K562 (cell line): ENCODE measurements around the gene BLCAP. TPM values are rescaled to one million over a fixed set of nuclear protein-coding genes. Genes with fewer than 3 reads are reported as not detected.

Source experiments
- CAMTA2 ChIP-seq: fragments of 250-450 bp; sonication (Bioruptor Pico); conservative IDR thresholded peaks from 2 replicates; pipeline ENCODE4 v1.5.1; 2022
- CBX1 ChIP-seq: sonication (generic); IDR thresholded peaks from 2 replicates; pipeline ENCODE4 v1.6.1; 2016; ENCODE audit warnings: antibody characterized with exemption, low read depth, mild to moderate bottlenecking
- CHD4 ChIP-seq: fragments of 200-600 bp; sonication (generic); IDR thresholded peaks from 3 replicates; pipeline ENCODE4 v1.6.1; 2012; ENCODE audit warnings: low read depth, mild to moderate bottlenecking, mixed read lengths, low read length, inconsistent platforms; ENCODE audit not compliant: insufficient read depth, insufficient replicate concordance, poor library complexity, severe bottlenecking
- E2F8 ChIP-seq: fragments of 450-650 bp; IDR thresholded peaks from 2 replicates; pipeline ENCODE4 v1.7.1; 2018; ENCODE audit warnings: mild to moderate bottlenecking, low read depth; ENCODE audit not compliant: partially characterized antibody
- EGR1 ChIP-seq: fragments of 450-650 bp; conservative IDR thresholded peaks from 2 replicates; pipeline ENCODE4 v1.6.1; 2017; ENCODE audit warnings: mild to moderate bottlenecking
- HBP1 ChIP-seq: fragments of 450-650 bp; formaldehyde crosslinking; IDR thresholded peaks from 2 replicates; pipeline ENCODE4 v1.4.0; 2022; ENCODE audit warnings: missing genetic modification characterization
- NUFIP1 ChIP-seq: fragments of 450-650 bp; IDR thresholded peaks from 2 replicates; pipeline ENCODE4 v1.6.1; 2018; ENCODE audit not compliant: partially characterized antibody
- PCBP1 ChIP-seq: fragments of 200-400 bp; formaldehyde crosslinking; IDR thresholded peaks from 2 replicates; pipeline ENCODE4 v1.6.1; 2018; ENCODE audit warnings: mild to moderate bottlenecking, low read depth, low read length; ENCODE audit not compliant: poor library complexity, severe bottlenecking
- PHF20 ChIP-seq: fragments of 450-650 bp; IDR thresholded peaks from 2 replicates; pipeline ENCODE4 v1.6.1; 2018; ENCODE audit not compliant: partially characterized antibody
- PPARD ChIP-seq: fragments of 250-450 bp; sonication (Bioruptor Pico); IDR thresholded peaks from 2 replicates; pipeline ENCODE4 v1.8.0; 2022; ENCODE audit warnings: inconsistent platforms, mild to moderate bottlenecking, moderate library complexity
- PTBP1 ChIP-seq: fragments of 200-400 bp; formaldehyde crosslinking; IDR thresholded peaks from 2 replicates; pipeline ENCODE4 v1.6.1; 2017; ENCODE audit warnings: low read depth, low read length
- SMARCC2 ChIP-seq: fragments of 450-650 bp; IDR thresholded peaks from 2 replicates; pipeline ENCODE4 v1.6.1; 2017; ENCODE audit warnings: antibody characterized with exemption, moderate library complexity, mild to moderate bottlenecking, low read depth
- TSHZ1 ChIP-seq: fragments of 250-450 bp; sonication (Bioruptor Pico); IDR thresholded peaks from 2 replicates; pipeline ENCODE4 v1.4.0; 2020; ENCODE audit warnings: mild to moderate bottlenecking, moderate library complexity
- ZNF23 ChIP-seq: fragments of 250-450 bp; sonication (Bioruptor Pico); IDR thresholded peaks from 2 replicates; pipeline ENCODE4 v1.4.0; 2020; ENCODE audit warnings: mild to moderate bottlenecking
- ZNF79 ChIP-seq: fragments of 250-450 bp; sonication (Bioruptor Pico); IDR thresholded peaks from 2 replicates; pipeline ENCODE4 v1.4.0; 2020; ENCODE audit warnings: low read depth, mild to moderate bottlenecking, moderate library complexity
- polyA plus RNA-seq, 8 experiments: library from polyadenylated mRNA; depleted of rRNA in 4 of 8; stranded (reverse) in 5 of 8; unstranded in 3 of 8; fragments of >200 nt; fragmentation: Nextera tagmentation in 2 of 8; fragmentation: Illumina TruSeq in 1 of 8; extraction: Ambion mirVana in 2 of 8; extraction: Trizol in 1 of 8; gene quantifications; 2 replicates each; pipeline versions ENCODE4 v1.2.1 to v1.2.3, GENCODE V29; 2011 to 2014; ENCODE audit warnings: inconsistent platforms in 1 of 8, missing spikeins in 1 of 8
- total RNA-seq, 7 experiments: library from RNA; depleted of rRNA in 6 of 7; stranded (reverse); fragments of >200 nt in 6 of 7; fragmentation: Illumina TruSeq in 2 of 7; extraction: Trizol in 2 of 7; gene quantifications; 2 replicates each; pipeline versions ENCODE4 v1.2.1 to v1.2.3, GENCODE V29; 2011 to 2021; ENCODE audit warnings: low replicate concordance in 1 of 7
- TF ChIP-seq, protein P1 (sequence below), 2 experiments: IDR thresholded peaks; 2 replicates each; pipeline ENCODE4 v1.6.1; 2011; ENCODE audit warnings: borderline replicate concordance in 1 of 2, control low read depth in 1 of 2, low read depth in 1 of 2, low read length in 1 of 2, mild to moderate bottlenecking in 1 of 2, mixed read lengths in 1 of 2, moderate library complexity in 1 of 2; ENCODE audit not compliant: insufficient read depth in 1 of 2, insufficient read length in 1 of 2, poor library complexity in 1 of 2, severe bottlenecking in 1 of 2; ENCODE audit errors: extremely low read depth in 1 of 2
- TF ChIP-seq, protein P2 (sequence below): fragments of 450-650 bp; formaldehyde crosslinking; conservative IDR thresholded peaks from 2 replicates; pipeline ENCODE4 v1.4.0; 2022; ENCODE audit warnings: mild to moderate bottlenecking, missing genetic modification characterization

The BLCAP gene
- total and polyA plus RNA-seq, 9 of the 15 experiments (the other 6 are each of a cell fraction or from before 2014, with no cell fraction given) = 16.9 to 41.5 (median 27.6) TPM

DNA sequence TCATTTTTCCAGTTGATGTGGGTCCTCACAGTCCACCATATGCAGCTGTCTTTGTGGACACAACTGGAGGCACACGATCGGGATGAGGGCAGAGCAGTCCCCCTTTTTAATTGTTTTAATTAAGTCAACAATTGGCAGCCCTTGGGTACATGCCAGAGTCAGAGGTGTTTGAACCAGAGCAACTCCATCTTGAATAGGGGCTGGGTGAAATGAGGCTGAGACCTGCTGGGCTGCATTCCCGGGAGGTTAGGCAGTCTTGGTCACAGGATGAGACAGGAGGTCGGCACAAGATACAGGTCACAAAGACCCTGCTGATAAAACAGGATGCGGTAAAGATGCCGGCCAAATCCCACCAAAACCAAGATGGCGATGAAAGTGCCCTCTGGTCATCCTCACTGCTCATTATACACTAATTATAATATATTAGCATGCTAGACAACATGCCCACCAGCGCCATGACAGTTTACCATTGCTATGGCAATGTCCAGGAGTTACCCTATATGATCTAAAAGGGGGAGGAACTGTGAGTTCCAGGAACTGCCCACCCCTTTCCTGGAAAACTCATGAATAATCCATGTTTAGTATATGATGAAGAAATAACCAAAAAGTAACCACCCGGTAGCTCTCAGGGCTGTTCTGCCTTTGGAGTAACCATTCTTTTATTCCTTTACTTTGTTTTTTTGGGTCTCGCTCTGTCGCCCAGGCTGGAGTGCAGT, 31.8 kb upstream of the BLCAP start (continued):
- TF ChIP-seq, protein P1, sequence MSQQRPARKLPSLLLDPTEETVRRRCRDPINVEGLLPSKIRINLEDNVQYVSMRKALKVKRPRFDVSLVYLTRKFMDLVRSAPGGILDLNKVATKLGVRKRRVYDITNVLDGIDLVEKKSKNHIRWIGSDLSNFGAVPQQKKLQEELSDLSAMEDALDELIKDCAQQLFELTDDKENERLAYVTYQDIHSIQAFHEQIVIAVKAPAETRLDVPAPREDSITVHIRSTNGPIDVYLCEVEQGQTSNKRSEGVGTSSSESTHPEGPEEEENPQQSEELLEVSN (IDR thresholded peaks at IDR 0.05; ENCODE audit: borderline replicate concordance in 1 of 2, extremely low read depth in 1 of 2, insufficient read depth in 1 of 2, insufficient read length in 1 of 2, low read depth in 1 of 2, low read length in 1 of 2, poor library complexity in 1 of 2, severe bottlenecking in 1 of 2) = no peak
- no peak for TF ChIP-seq HBP1
- TF ChIP-seq ZNF23 (CRISPR knock-in tag) = no peak
- 0 out of 2 replicates have a peak, but pooled peaks have one; percentile 44 for TF ChIP-seq ZNF79 (CRISPR knock-in tag)
- TF ChIP-seq E2F8 = no peak
- no peak for TF ChIP-seq TSHZ1
- TF ChIP-seq NUFIP1 = no peak
- TF ChIP-seq, protein P2, sequence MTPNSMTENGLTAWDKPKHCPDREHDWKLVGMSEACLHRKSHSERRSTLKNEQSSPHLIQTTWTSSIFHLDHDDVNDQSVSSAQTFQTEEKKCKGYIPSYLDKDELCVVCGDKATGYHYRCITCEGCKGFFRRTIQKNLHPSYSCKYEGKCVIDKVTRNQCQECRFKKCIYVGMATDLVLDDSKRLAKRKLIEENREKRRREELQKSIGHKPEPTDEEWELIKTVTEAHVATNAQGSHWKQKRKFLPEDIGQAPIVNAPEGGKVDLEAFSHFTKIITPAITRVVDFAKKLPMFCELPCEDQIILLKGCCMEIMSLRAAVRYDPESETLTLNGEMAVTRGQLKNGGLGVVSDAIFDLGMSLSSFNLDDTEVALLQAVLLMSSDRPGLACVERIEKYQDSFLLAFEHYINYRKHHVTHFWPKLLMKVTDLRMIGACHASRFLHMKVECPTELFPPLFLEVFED (CRISPR knock-in tag) = no peak
- TF ChIP-seq SMARCC2 = no peak
- TF ChIP-seq CAMTA2 (CRISPR knock-in tag) = no peak
- no peak for TF ChIP-seq PTBP1
- TF ChIP-seq PPARD = no peak
- TF ChIP-seq CBX1 = no peak
- TF ChIP-seq PHF20 = no peak
- no peak for TF ChIP-seq CHD4
- TF ChIP-seq EGR1 = peak; percentile 32
- no peak for TF ChIP-seq PCBP1
